Endodermal cell (in vitro differentiated cells): ENCODE measurements around the gene C11orf71. TPM values are rescaled to one million over a fixed set of nuclear protein-coding genes. Genes with fewer than 3 reads are reported as not detected.

ENCODE experiments used
- DNase-seq: peaks from one replicate; pipeline ENCODE4 v3.0.0-alpha.2; 2017
- H3K27ac ChIP-seq: 2 replicates; pipeline ENCODE4 v1.5.1; 2013; ENCODE audit warnings: mild to moderate bottlenecking, low read depth, low read length, moderate library complexity
- H3K27me3 ChIP-seq: 2 replicates; pipeline ENCODE4 v1.6.1; 2013; ENCODE audit warnings: mild to moderate bottlenecking, low read length, moderate library complexity; ENCODE audit not compliant: insufficient read depth, control insufficient read depth, poor library complexity, severe bottlenecking
- H3K36me3 ChIP-seq: 2 replicates; pipeline ENCODE4 v1.7.0; 2013; ENCODE audit warnings: mild to moderate bottlenecking, low read length, moderate library complexity; ENCODE audit not compliant: control insufficient read depth, insufficient read depth
- H3K4me1 ChIP-seq: one replicate; pipeline ENCODE4 v1.7.0; 2013; ENCODE audit warnings: low read length; ENCODE audit not compliant: control insufficient read depth, insufficient read depth
- H3K4me3 ChIP-seq: 2 replicates; pipeline ENCODE4 v1.5.1; 2013; ENCODE audit warnings: mild to moderate bottlenecking, low read length, moderate library complexity
- H3K9ac ChIP-seq: 2 replicates; pipeline ENCODE4 v1.6.1; 2013; ENCODE audit warnings: mild to moderate bottlenecking, low read length, moderate library complexity; ENCODE audit not compliant: poor library complexity, severe bottlenecking; ENCODE audit errors: extremely low read depth
- H3K9me3 ChIP-seq: 2 replicates; pipeline ENCODE4 v1.6.1; 2013; ENCODE audit warnings: mild to moderate bottlenecking, low read length, moderate library complexity; ENCODE audit not compliant: control insufficient read depth
- H3K27ac Mint-ChIP-seq: 2 replicates; pipeline ENCODE4 v1.8.0; 2020; ENCODE audit warnings: mixed read lengths
- H3K27me3 Mint-ChIP-seq: 2 replicates; pipeline ENCODE4 v1.8.0; 2021; ENCODE audit warnings: mild to moderate bottlenecking, mixed read lengths; ENCODE audit not compliant: insufficient read depth
- H3K36me3 Mint-ChIP-seq: 2 replicates; pipeline ENCODE4 v1.8.0; 2020; ENCODE audit warnings: low read depth, mixed read lengths
- H3K4me1 Mint-ChIP-seq: 2 replicates; pipeline ENCODE4 v1.8.0; 2020; ENCODE audit warnings: mixed read lengths
- H3K4me3 Mint-ChIP-seq: 2 replicates; pipeline ENCODE4 v1.8.0; 2020; ENCODE audit warnings: mild to moderate bottlenecking, moderate library complexity, mixed read lengths
- H3K9me3 Mint-ChIP-seq: 2 replicates; pipeline ENCODE4 v1.8.0; 2020; ENCODE audit warnings: mild to moderate bottlenecking, mixed read lengths
- WGBS, 2 experiments: methylation state at CpG; one replicate each; pipeline versions ENCODE4 v1.1.5 to v1.1.7; 2013; ENCODE audit warnings: missing lambda C conversion rate in 2 of 2, mixed read lengths in 1 of 2; ENCODE audit not compliant: insufficient coverage in 1 of 2, insufficient read length in 1 of 2; 5-methylcytosine and 5-hydroxymethylcytosine counted together
- total RNA-seq, 2 donors: library from RNA; stranded (reverse); fragmentation: NEBNext Ultra II Directional in 1 of 2; extraction: Animal tissue kit (Norgen Biotek cat#: 25700) in 1 of 2; gene quantifications; 2 replicates in 1 of 2; 3 replicates in 1 of 2; pipeline ENCODE4 v1.2.1, GENCODE V29; 2021
- TF ChIP-seq, protein P1 (sequence below): fragments of 200-600 bp; sonication (generic); conservative IDR thresholded peaks from 2 replicates; pipeline ENCODE4 v1.5.0; 2021; ENCODE audit warnings: antibody characterized with exemption, mild to moderate bottlenecking

The C11orf71 gene
- total RNA-seq, 2 donors from 2014 or later = 6.2 to 10.0 TPM

DNA sequence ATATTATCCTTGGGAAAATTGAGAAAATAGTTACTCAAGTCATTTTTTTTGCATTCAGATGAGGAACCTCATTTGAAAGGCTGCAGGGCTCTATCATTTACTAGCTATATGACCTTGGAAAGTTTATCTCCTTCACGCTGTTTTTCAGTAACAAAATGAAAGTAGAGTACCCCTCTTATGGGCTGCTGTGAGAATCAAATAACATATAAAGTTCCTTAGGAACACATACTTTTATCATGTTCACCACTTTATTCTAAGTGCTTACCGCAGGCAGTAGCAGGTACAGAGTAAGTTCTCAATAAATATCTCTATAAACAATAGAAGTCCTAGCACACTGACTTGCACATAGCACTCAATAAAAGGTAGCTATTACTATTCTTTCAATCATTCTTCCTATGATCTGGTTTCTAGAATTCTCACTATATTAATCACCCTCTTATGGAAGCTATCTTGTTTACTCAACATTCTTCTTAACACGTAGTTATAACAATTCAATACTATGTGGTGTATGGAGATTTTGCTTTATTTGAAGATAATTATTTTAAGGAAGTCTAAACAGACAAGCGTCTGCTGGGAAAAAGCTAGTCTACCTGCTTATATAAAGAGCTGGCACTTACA lies 1.9 kb downstream of the C11orf71 start:
- no peak for DNase-seq
- Mint-ChIP-seq H3K36me3 (peaks cover 10% of the 10 kb centered on the region), H3K27me3 (no peaks in the 10 kb centered on the region), H3K4me3 (peak overlapping the region; percentile 96), H3K27ac (peak overlapping the region; percentile 100), H3K4me1 (peaks cover 20% of the 10 kb centered on the region), H3K9me3 (peaks cover 5% of the 10 kb centered on the region)
- H3K27me3 ChIP-seq = no peaks in the 10 kb centered on the region
- peaks cover 6% of the 10 kb centered on the region for H3K9me3 ChIP-seq
- no peaks in the 10 kb centered on the region for H3K4me1 ChIP-seq
- TF ChIP-seq, protein P1, sequence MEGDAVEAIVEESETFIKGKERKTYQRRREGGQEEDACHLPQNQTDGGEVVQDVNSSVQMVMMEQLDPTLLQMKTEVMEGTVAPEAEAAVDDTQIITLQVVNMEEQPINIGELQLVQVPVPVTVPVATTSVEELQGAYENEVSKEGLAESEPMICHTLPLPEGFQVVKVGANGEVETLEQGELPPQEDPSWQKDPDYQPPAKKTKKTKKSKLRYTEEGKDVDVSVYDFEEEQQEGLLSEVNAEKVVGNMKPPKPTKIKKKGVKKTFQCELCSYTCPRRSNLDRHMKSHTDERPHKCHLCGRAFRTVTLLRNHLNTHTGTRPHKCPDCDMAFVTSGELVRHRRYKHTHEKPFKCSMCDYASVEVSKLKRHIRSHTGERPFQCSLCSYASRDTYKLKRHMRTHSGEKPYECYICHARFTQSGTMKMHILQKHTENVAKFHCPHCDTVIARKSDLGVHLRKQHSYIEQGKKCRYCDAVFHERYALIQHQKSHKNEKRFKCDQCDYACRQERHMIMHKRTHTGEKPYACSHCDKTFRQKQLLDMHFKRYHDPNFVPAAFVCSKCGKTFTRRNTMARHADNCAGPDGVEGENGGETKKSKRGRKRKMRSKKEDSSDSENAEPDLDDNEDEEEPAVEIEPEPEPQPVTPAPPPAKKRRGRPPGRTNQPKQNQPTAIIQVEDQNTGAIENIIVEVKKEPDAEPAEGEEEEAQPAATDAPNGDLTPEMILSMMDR = no peak
- no peak overlapping the region for H3K27ac ChIP-seq
- peaks cover 13% of the 10 kb centered on the region for H3K36me3 ChIP-seq
- H3K4me3 ChIP-seq = peak overlapping the region; percentile 100
- WGBS, 2 experiments = 75 to 79% methylated on average over 2 to 3 of the region's 4 CpGs
- H3K9ac ChIP-seq = no peak overlapping the region

DNA sequence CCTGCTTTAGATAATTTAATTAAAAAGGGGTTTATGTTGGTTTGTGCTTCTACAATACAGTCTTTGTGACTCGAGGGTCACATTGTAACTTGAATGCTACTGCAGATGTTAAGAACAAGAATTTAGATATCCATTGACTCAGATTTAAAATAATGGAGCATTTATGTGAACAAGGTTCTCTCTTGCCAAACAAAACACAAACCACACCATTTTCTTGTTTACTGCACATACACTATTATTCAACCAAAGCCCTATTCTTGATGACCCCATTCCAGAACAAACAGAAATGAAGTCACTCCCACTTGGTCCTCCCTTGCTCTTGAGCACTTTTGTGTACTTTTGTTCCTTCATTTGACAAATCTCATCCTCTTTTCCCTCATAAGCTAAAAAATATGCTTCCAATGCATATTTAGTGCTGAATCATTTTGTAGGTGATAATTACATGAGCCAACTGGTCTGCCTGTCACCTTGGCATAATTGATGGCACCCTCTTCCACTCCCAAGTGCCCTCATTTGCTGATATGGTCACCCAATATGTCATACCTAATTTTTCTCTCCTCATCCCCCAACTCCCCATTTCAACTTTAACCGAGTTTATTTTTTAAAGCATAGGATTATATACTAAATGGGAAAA lies 2.8 kb downstream of the C11orf71 start:
- no peaks in the 10 kb centered on the region for H3K27me3 ChIP-seq
- DNase-seq = no peak
- H3K4me3 ChIP-seq = peak overlapping the region; percentile 100
- no peaks in the 10 kb centered on the region for H3K4me1 ChIP-seq
- H3K9me3 Mint-ChIP-seq = peaks cover 5% of the 10 kb centered on the region
- TF ChIP-seq, protein P1 = no peak
- H3K36me3 Mint-ChIP-seq = peaks cover 3% of the 10 kb centered on the region
- peaks cover 3% of the 10 kb centered on the region for H3K36me3 ChIP-seq
- H3K9me3 ChIP-seq = peaks cover 6% of the 10 kb centered on the region
- WGBS, 2 experiments = 92% methylated on average over 1 of the region's 2 CpGs; no CpG with 5 or more reads in 1 of the 2 experiments
- H3K27ac ChIP-seq = no peak overlapping the region
- no peak overlapping the region for H3K27ac Mint-ChIP-seq
- no peak overlapping the region for H3K4me3 Mint-ChIP-seq
- H3K27me3 Mint-ChIP-seq = no peaks in the 10 kb centered on the region
- peaks cover 17% of the 10 kb centered on the region for H3K4me1 Mint-ChIP-seq
- H3K9ac ChIP-seq = no peak overlapping the region

DNA sequence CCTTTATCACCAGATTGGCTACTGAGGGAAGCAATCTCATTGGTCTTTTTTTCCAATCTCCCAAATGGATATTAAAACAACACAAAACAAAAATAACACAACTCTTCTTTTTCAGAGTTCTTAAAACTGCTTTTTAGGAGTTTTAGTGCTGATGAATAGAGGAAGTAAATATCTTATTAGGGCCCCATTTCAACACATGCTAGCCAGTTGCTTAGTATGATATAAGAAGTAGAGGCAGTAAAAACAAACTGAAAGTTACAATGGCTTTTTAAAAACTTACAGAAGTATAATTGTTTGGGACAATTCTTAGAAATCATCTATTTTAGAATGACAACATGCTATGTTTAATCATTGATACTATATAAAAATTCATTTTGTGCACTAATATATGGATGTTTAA lies 3.4 kb downstream of the C11orf71 start:
- no peak for DNase-seq
- peaks cover under 1% of the 10 kb centered on the region for H3K36me3 Mint-ChIP-seq
- Histone ChIP-seq H3K27ac (no peak overlapping the region), H3K9ac (no peak overlapping the region), H3K36me3 (peaks cover under 1% of the 10 kb centered on the region), H3K27me3 (no peaks in the 10 kb centered on the region), H3K4me3 (no peak overlapping the region), H3K4me1 (no peaks in the 10 kb centered on the region), H3K9me3 (peaks cover 6% of the 10 kb centered on the region)
- TF ChIP-seq, protein P1 = no peak
- H3K27ac Mint-ChIP-seq = no peak overlapping the region
- no peaks in the 10 kb centered on the region for H3K27me3 Mint-ChIP-seq
- H3K4me3 Mint-ChIP-seq = no peak overlapping the region
- H3K9me3 Mint-ChIP-seq = peaks cover 5% of the 10 kb centered on the region
- peaks cover 16% of the 10 kb centered on the region for H3K4me1 Mint-ChIP-seq
